Spleen (tissue), 7 donors: ENCODE results near the gene CHST5.

ENCODE experiments used
- POLR2A ChIP-seq, 3 donors: fragments of 450-650 bp; IDR thresholded peaks; one replicate each; pipeline ENCODE4 v1.5.1; 2017; ENCODE audit warnings: antibody characterized with exemption in 3 of 3, mild to moderate bottlenecking in 1 of 3
- TF ChIP-seq, protein P1 (sequence below), 11 experiments: fragments of 200-600 bp in 7 of 11; fragments of 450-650 bp in 4 of 11; sonication (generic) in 4 of 11; IDR thresholded peaks in 8 of 11; conservative IDR thresholded peaks in 3 of 11; 1 replicate in 7 of 11; 2 replicates in 4 of 11; pipeline versions ENCODE4 v1.4.0 to v1.8.0; 2016 to 2021; ENCODE audit warnings: antibody characterized with exemption in 11 of 11, inconsistent platforms in 4 of 11, mild to moderate bottlenecking in 1 of 11
- donor health status: DM: no; HTN: no; CAD: no; lungs with moderate emphysema.
- donor health status: DM: no; HTN: no; CAD: no.
- donor health status: DM: no; HTN: no; CAD: no.

DNA sequence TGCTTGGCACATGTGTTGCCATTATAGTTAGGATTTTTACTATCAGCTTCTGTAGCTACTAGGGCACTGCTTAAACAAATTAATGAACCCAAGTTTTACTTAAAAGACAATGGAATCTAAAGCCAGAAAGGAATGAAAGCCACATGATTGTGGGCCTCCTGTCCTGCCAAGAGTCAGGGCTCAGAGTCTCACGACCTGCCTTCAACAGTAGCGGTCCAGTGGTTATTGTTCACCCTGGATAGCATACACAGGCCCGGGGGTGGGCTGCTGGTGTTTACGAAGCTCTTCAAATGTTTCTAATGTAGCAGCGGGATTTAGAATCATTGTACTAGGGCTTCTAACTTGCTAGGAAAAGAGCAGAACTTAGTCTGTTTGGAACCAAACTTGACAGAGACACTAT is 38.0 kb upstream of the CHST5 start:
- no peak for TF ChIP-seq POLR2A (IDR thresholded peaks at IDR 0.05)
- TF ChIP-seq, protein P1, sequence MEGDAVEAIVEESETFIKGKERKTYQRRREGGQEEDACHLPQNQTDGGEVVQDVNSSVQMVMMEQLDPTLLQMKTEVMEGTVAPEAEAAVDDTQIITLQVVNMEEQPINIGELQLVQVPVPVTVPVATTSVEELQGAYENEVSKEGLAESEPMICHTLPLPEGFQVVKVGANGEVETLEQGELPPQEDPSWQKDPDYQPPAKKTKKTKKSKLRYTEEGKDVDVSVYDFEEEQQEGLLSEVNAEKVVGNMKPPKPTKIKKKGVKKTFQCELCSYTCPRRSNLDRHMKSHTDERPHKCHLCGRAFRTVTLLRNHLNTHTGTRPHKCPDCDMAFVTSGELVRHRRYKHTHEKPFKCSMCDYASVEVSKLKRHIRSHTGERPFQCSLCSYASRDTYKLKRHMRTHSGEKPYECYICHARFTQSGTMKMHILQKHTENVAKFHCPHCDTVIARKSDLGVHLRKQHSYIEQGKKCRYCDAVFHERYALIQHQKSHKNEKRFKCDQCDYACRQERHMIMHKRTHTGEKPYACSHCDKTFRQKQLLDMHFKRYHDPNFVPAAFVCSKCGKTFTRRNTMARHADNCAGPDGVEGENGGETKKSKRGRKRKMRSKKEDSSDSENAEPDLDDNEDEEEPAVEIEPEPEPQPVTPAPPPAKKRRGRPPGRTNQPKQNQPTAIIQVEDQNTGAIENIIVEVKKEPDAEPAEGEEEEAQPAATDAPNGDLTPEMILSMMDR (IDR thresholded peaks at IDR 0.05 in 8 of 11, conservative IDR thresholded peaks at IDR 0.05 in 3 of 11): no peak
